ENCODE results near the gene PDS5A.

PDS5A gene

DNA sequence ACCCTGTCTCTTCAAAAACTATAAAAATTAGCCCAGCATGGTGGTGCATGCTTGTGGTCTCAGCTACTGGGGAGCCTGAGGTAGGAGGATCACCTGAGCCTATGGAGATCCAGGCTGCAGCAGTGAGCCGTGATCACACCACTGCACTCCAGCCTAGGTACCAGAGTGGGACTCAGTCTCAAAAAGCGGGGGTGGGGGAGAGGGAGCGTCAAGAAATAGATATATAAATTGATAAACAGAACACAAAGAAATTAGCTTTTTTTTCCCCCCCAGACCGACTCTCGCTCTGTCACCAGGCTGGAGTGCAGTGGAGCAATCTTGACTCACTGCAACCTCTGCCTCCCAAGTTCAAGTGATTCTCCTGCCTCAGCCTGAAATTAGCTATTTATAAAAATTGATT is 14.1 kb downstream of the PDS5A start:
- Histone ChIP-seq H3K79me2 (ENCODE audit: low read length) (peaks cover 99% of the 10 kb centered on the region), H3K9ac (ENCODE audit: low read length) (no peak overlapping the region), H3K9me2 (replicated peaks; ENCODE audit: insufficient read depth, low read length) (no peaks in the 10 kb centered on the region), H3K4me1 (ENCODE audit: low read length) (no peaks in the 10 kb centered on the region), H3K27ac (ENCODE audit: low read length) (no peak overlapping the region), H4K20me1 (ENCODE audit: insufficient read depth, low read length) (peaks cover 29% of the 10 kb centered on the region), H2AFZ (ENCODE audit: low read length) (no peak overlapping the region), H3K4me2 (ENCODE audit: low read depth, low read length) (no peak overlapping the region), H3K27me3 (replicated peaks; ENCODE audit: insufficient read depth, low read length) (no peaks in the 10 kb centered on the region), H3K9me3 (replicated peaks; ENCODE audit: insufficient read depth, low read length) (no peaks in the 10 kb centered on the region), H3K4me3 (ENCODE audit: low read length) (no peak overlapping the region), H3K36me3 (replicated peaks; ENCODE audit: insufficient read depth, low read length) (peaks cover 4% of the 10 kb centered on the region; the same call in 1 of the 2 replicates), H3F3A (ENCODE audit: insufficient read depth, low read length) (no peaks in the 10 kb centered on the region)
- TF ChIP-seq, protein P1, sequence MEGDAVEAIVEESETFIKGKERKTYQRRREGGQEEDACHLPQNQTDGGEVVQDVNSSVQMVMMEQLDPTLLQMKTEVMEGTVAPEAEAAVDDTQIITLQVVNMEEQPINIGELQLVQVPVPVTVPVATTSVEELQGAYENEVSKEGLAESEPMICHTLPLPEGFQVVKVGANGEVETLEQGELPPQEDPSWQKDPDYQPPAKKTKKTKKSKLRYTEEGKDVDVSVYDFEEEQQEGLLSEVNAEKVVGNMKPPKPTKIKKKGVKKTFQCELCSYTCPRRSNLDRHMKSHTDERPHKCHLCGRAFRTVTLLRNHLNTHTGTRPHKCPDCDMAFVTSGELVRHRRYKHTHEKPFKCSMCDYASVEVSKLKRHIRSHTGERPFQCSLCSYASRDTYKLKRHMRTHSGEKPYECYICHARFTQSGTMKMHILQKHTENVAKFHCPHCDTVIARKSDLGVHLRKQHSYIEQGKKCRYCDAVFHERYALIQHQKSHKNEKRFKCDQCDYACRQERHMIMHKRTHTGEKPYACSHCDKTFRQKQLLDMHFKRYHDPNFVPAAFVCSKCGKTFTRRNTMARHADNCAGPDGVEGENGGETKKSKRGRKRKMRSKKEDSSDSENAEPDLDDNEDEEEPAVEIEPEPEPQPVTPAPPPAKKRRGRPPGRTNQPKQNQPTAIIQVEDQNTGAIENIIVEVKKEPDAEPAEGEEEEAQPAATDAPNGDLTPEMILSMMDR (IDR thresholded peaks at IDR 0.05; ENCODE audit: low read length) = no peak
- TF ChIP-seq EZH2phosphoT487 (IDR thresholded peaks at IDR 0.05; ENCODE audit: low read length) (no peak), EZH2 (optimal IDR thresholded peaks at IDR 0.05; ENCODE audit: low read depth, low read length) (no peak)
- DNase-seq = no peak

DNA sequence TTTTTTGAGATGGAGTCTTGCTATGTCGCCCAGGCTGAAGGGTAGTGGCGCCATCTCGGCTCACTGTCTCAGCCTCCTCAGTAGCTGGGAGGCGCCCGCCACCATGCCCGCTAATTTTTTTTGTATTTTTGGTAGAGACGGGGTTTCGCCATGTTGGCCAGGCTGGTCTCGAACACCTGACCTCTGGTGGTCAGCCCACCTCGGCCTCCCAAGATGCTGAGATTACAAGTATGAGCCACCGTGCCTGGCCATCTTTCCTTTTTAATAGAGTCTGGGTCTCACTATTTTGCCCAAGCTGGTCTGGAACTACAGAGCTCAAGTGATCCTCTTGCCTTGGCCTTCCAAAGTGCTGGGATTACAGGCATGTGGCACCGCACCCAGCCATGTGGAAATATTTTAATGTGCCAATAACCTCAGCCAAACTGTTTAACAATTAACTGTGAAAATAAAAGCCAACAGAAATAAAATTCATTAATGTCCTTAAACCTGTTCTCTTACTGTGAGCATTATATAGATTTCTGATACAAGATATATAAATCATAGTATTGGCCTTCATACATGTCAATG is 16.3 kb downstream of the PDS5A start:
- no peak for DNase-seq
- H4K20me1 ChIP-seq (ENCODE audit: insufficient read depth, low read length) = peaks cover 38% of the 10 kb centered on the region
- no peak overlapping the region for H3K9ac ChIP-seq (ENCODE audit: low read length)
- H2AFZ ChIP-seq (ENCODE audit: low read length) = no peak overlapping the region
- H3K27me3 ChIP-seq (replicated peaks; ENCODE audit: insufficient read depth, low read length) = no peaks in the 10 kb centered on the region
- H3K27ac ChIP-seq (ENCODE audit: low read length) = no peak overlapping the region
- no peak overlapping the region for H3K4me2 ChIP-seq (ENCODE audit: low read depth, low read length)
- no peaks in the 10 kb centered on the region for H3K4me1 ChIP-seq (ENCODE audit: low read length)
- TF ChIP-seq, protein P1 (IDR thresholded peaks at IDR 0.05; ENCODE audit: low read length) = no peak
- TF ChIP-seq EZH2 (optimal IDR thresholded peaks at IDR 0.05; ENCODE audit: low read depth, low read length) (no peak), EZH2phosphoT487 (IDR thresholded peaks at IDR 0.05; ENCODE audit: low read length) (no peak)
- no peaks in the 10 kb centered on the region for H3F3A ChIP-seq (ENCODE audit: insufficient read depth, low read length)
- peaks cover 4% of the 10 kb centered on the region; the same call in 1 of the 2 replicates for H3K36me3 ChIP-seq (replicated peaks; ENCODE audit: insufficient read depth, low read length)
- H3K9me3 ChIP-seq (replicated peaks; ENCODE audit: insufficient read depth, low read length) = no peaks in the 10 kb centered on the region
- H3K4me3 ChIP-seq (ENCODE audit: low read length) = no peak overlapping the region
- H3K9me2 ChIP-seq (replicated peaks; ENCODE audit: insufficient read depth, low read length) = no peaks in the 10 kb centered on the region
- peaks cover 99% of the 10 kb centered on the region for H3K79me2 ChIP-seq (ENCODE audit: low read length)

DNA sequence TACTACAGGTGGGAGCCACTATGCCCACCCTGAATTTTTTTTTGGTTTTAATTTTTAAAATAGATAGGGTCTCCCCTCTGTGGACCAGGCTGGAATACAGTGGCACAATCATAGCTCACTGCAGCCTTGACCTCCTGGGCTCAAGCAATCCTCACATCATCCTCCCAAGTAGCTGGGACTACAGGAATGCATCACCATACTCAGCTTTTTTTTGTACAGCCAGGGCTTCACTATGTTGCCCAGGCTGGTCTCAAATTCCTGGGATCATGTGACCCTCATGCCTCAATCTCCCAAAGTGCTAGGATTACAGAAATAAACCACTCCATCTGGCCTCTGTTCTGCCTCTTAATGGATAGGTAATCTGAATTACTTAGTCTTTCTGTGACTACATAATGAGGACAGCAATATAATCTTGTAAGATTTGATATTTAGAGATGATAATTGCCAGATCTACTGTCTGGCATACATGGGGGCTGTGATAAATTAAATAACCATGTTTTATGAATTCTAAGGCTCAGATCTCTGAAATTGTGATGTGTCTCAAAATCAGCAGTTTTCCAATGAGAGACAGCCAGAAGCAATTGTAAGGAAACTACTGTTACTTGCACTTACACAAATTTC is 26.7 kb downstream of the PDS5A start:
- TF ChIP-seq EZH2phosphoT487 (IDR thresholded peaks at IDR 0.05; ENCODE audit: low read length) = no peak
- TF ChIP-seq, protein P1 (IDR thresholded peaks at IDR 0.05; ENCODE audit: low read length) = no peak
- no peak for TF ChIP-seq EZH2 (optimal IDR thresholded peaks at IDR 0.05; ENCODE audit: low read depth, low read length)

More for the DNA sequence above, 26.7 kb downstream of the PDS5A start:
- no peaks in the 10 kb centered on the region for H3K27me3 ChIP-seq (replicated peaks; ENCODE audit: insufficient read depth, low read length)
- H3K9me2 ChIP-seq (replicated peaks; ENCODE audit: insufficient read depth, low read length) = no peaks in the 10 kb centered on the region
- no peaks in the 10 kb centered on the region for H3K36me3 ChIP-seq (replicated peaks; ENCODE audit: insufficient read depth, low read length)
- no peak overlapping the region for H3K27ac ChIP-seq (ENCODE audit: low read length)
- DNase-seq = no peak
- peaks cover 23% of the 10 kb centered on the region for H4K20me1 ChIP-seq (ENCODE audit: insufficient read depth, low read length)
- no peak overlapping the region for H2AFZ ChIP-seq (ENCODE audit: low read length)
- no peak overlapping the region for H3K4me3 ChIP-seq (ENCODE audit: low read length)
- no peak overlapping the region for H3K9ac ChIP-seq (ENCODE audit: low read length)
- H3K4me1 ChIP-seq (ENCODE audit: low read length) = no peaks in the 10 kb centered on the region
- no peak overlapping the region for H3K4me2 ChIP-seq (ENCODE audit: low read depth, low read length)
- peaks cover 100% of the 10 kb centered on the region for H3K79me2 ChIP-seq (ENCODE audit: low read length)
- no peaks in the 10 kb centered on the region for H3K9me3 ChIP-seq (replicated peaks; ENCODE audit: insufficient read depth, low read length)
- H3F3A ChIP-seq (ENCODE audit: insufficient read depth, low read length) = no peaks in the 10 kb centered on the region

Data from MM.1S (cell line).